ENCODE measurements around the gene ZNF664.

Gene ZNF664

GRCh38 chr12:123961585-123962345 is 11.2 kb upstream of the ZNF664 start:
- Histone ChIP-seq H3K36me3 (ENCODE audit: control insufficient read depth in 1 of 2, insufficient read depth in 2 of 2, low read length in 2 of 2) (no peaks in the 10 kb centered on the region), H3K9me3 (ENCODE audit: control insufficient read depth in 1 of 2, low read length in 2 of 2) (no peaks in the 10 kb centered on the region), H3K27me3 (ENCODE audit: low read depth, low read length) (no peaks in the 10 kb centered on the region), H3K4me3 (ENCODE audit: low read depth in 1 of 2, low read length in 2 of 2) (no peak overlapping the region), H3K4me1 (ENCODE audit: control insufficient read depth in 1 of 2, insufficient read depth in 2 of 2, low read length in 2 of 2) (no peaks in the 10 kb centered on the region), H3K27ac (ENCODE audit: low read length) (no peak overlapping the region)

DNA sequence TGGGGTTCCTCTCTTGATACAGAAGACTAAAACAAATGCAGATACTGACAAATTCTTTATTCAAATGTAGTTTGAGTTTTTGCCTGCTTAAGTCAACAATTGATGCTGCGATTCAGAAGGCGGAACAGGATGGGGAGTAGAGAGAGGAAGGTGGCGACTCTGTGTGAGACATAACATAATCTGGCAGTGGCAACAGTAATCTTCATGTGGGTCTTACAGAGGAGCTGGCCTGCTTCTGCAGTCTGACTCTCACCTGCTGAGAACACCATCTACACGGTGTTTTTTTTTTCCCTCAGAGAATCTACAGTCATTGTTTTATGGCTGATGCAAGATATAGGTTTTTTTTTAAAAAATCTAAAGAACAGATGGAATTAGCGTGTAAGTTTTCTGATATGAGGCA is 10.5 kb upstream of the ZNF664 start:
- Histone ChIP-seq H3K4me3 (ENCODE audit: low read depth in 1 of 2, low read length in 2 of 2) (no peak overlapping the region), H3K9me3 (ENCODE audit: control insufficient read depth in 1 of 2, low read length in 2 of 2) (no peaks in the 10 kb centered on the region), H3K4me1 (ENCODE audit: control insufficient read depth in 1 of 2, insufficient read depth in 2 of 2, low read length in 2 of 2) (no peaks in the 10 kb centered on the region), H3K36me3 (ENCODE audit: control insufficient read depth in 1 of 2, insufficient read depth in 2 of 2, low read length in 2 of 2) (no peaks in the 10 kb centered on the region), H3K27ac (ENCODE audit: low read length) (no peak overlapping the region), H3K27me3 (ENCODE audit: low read depth, low read length) (no peaks in the 10 kb centered on the region)

DNA sequence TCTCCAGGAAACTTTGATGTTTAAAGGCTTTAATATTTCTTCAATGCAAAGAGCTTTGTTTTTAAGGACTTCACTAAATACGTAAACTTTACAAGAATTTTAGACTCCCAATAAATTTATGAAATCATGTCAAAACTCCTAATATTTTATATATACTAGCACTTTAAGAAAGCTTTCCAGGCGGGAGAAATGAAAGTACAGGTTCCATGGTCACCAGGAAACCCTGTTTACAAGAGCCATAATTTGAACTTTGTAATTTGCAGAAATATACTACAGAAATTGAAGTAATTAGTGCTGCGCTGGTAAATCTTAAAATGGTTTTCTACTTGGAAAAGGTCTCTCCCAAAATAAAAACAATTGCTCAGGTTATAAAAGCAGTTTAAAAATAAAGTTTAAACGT is 9.2 kb upstream of the ZNF664 start:
- H3K4me3 ChIP-seq (ENCODE audit: low read depth in 1 of 2, low read length in 2 of 2) = no peak overlapping the region
- no peaks in the 10 kb centered on the region for H3K36me3 ChIP-seq (ENCODE audit: control insufficient read depth in 1 of 2, insufficient read depth in 2 of 2, low read length in 2 of 2)
- H3K27ac ChIP-seq (ENCODE audit: low read length) = no peak overlapping the region
- H3K4me1 ChIP-seq (ENCODE audit: control insufficient read depth in 1 of 2, insufficient read depth in 2 of 2, low read length in 2 of 2) = peaks cover 0 to 2% of the 10 kb centered on the region in 2 donors
- H3K9me3 ChIP-seq (ENCODE audit: control insufficient read depth in 1 of 2, low read length in 2 of 2) = no peaks in the 10 kb centered on the region
- no peaks in the 10 kb centered on the region for H3K27me3 ChIP-seq (ENCODE audit: low read depth, low read length)

GRCh38 chr12:123965382-123965781 is 7.6 kb upstream of the ZNF664 start:
- peaks cover 0 to 11% of the 10 kb centered on the region in 2 donors for H3K4me1 ChIP-seq (ENCODE audit: control insufficient read depth in 1 of 2, insufficient read depth in 2 of 2, low read length in 2 of 2)
- no peaks in the 10 kb centered on the region for H3K27me3 ChIP-seq (ENCODE audit: low read depth, low read length)
- H3K27ac ChIP-seq (ENCODE audit: low read length) = no peak overlapping the region
- H3K9me3 ChIP-seq (ENCODE audit: control insufficient read depth in 1 of 2, low read length in 2 of 2) = no peaks in the 10 kb centered on the region
- no peak overlapping the region for H3K4me3 ChIP-seq (ENCODE audit: low read depth in 1 of 2, low read length in 2 of 2)
- H3K36me3 ChIP-seq (ENCODE audit: control insufficient read depth in 1 of 2, insufficient read depth in 2 of 2, low read length in 2 of 2) = no peaks in the 10 kb centered on the region

DNA sequence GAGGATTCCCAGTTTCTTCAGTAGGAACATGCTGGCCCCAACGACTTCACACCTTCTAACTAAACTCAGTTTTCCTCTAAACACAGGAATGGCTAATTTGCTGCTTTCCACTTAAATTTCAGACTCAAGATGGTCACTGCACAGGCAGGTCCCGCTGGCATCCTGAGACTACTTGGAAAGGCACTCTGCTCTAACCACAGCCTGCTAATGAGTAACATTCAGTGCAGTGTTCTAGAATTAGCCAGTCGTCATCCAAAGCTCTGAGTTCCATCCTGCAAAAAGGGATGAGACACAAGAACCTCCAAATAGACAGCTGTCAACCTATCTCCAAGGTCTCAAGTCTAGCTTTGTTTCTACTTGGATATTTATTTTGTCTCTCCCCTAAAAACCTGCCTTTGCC is 6.4 kb upstream of the ZNF664 start:
- Histone ChIP-seq H3K27ac (ENCODE audit: low read length) (no peak overlapping the region), H3K36me3 (ENCODE audit: control insufficient read depth in 1 of 2, insufficient read depth in 2 of 2, low read length in 2 of 2) (no peaks in the 10 kb centered on the region), H3K4me1 (ENCODE audit: control insufficient read depth in 1 of 2, insufficient read depth in 2 of 2, low read length in 2 of 2) (peaks cover 0 to 15% of the 10 kb centered on the region in 2 donors), H3K4me3 (ENCODE audit: low read depth in 1 of 2, low read length in 2 of 2) (no peak overlapping the region), H3K9me3 (ENCODE audit: control insufficient read depth in 1 of 2, low read length in 2 of 2) (no peaks in the 10 kb centered on the region), H3K27me3 (ENCODE audit: low read depth, low read length) (no peaks in the 10 kb centered on the region)

DNA sequence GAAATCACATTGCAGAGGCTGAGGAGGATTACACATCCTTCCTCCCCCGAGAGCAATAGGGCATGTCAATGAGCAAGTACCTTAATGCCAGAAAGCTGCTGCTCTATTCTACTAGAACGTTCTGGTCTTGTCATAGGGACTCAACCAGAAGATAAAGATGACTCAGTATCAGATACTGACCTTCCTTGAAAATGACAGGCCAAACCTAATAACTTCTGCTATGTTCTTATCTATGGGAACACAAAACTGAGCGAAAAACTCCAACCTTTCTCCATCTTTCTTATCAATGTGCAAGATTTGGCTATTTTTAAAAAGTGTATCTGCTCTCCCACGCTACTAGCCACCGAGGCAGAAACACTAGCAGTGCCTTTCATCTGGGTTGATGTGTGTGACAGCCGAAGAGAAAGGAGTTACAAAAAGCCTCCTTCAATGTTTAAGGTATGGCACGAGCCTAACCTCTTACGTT is 5.9 kb upstream of the ZNF664 start:
- Histone ChIP-seq H3K4me1 (ENCODE audit: control insufficient read depth in 1 of 2, insufficient read depth in 2 of 2, low read length in 2 of 2) (peaks cover 0 to 15% of the 10 kb centered on the region in 2 donors), H3K4me3 (ENCODE audit: low read depth in 1 of 2, low read length in 2 of 2) (no peak overlapping the region), H3K27ac (ENCODE audit: low read length) (no peak overlapping the region), H3K9me3 (ENCODE audit: control insufficient read depth in 1 of 2, low read length in 2 of 2) (no peaks in the 10 kb centered on the region), H3K36me3 (ENCODE audit: control insufficient read depth in 1 of 2, insufficient read depth in 2 of 2, low read length in 2 of 2) (no peaks in the 10 kb centered on the region), H3K27me3 (ENCODE audit: low read depth, low read length) (no peaks in the 10 kb centered on the region)

DNA sequence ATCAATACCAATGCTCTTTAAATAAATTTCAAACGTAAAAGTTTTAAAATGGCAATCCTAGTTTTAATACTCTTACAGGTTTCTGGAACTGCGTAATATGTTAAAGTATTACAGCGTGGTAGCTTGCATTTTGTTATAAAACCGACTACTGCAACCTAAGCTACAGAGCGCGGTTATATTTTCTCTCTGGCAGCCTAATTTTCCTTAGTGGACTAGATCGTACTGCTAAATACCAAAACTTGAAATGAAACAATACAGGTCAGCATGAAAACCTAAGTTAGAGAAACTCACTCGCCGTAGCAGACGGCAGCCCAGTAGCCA is 1.6 kb upstream of the ZNF664 start:
- no peaks in the 10 kb centered on the region for H3K9me3 ChIP-seq (ENCODE audit: control insufficient read depth in 1 of 2, low read length in 2 of 2)
- H3K4me3 ChIP-seq (ENCODE audit: low read depth in 1 of 2, low read length in 2 of 2) = peak overlapping the region; percentile 85 to 93
- H3K27me3 ChIP-seq (ENCODE audit: low read depth, low read length) = no peaks in the 10 kb centered on the region
- peaks cover 0 to 23% of the 10 kb centered on the region in 2 donors for H3K4me1 ChIP-seq (ENCODE audit: control insufficient read depth in 1 of 2, insufficient read depth in 2 of 2, low read length in 2 of 2)
- H3K27ac ChIP-seq (ENCODE audit: low read length) = peak overlapping the region; percentile 77
- H3K36me3 ChIP-seq (ENCODE audit: control insufficient read depth in 1 of 2, insufficient read depth in 2 of 2, low read length in 2 of 2) = no peaks in the 10 kb centered on the region

GRCh38 chr12:123971770-123972456 is 1.1 kb upstream of the ZNF664 start:
- H3K27me3 ChIP-seq (ENCODE audit: low read depth, low read length) = no peaks in the 10 kb centered on the region
- H3K9me3 ChIP-seq (ENCODE audit: control insufficient read depth in 1 of 2, low read length in 2 of 2) = no peaks in the 10 kb centered on the region
- peaks cover 0 to 23% of the 10 kb centered on the region in 2 donors for H3K4me1 ChIP-seq (ENCODE audit: control insufficient read depth in 1 of 2, insufficient read depth in 2 of 2, low read length in 2 of 2)
- peak overlapping the region; percentile 85 to 93 for H3K4me3 ChIP-seq (ENCODE audit: low read depth in 1 of 2, low read length in 2 of 2)
- H3K36me3 ChIP-seq (ENCODE audit: control insufficient read depth in 1 of 2, insufficient read depth in 2 of 2, low read length in 2 of 2) = no peaks in the 10 kb centered on the region
- peak overlapping the region; percentile 77 for H3K27ac ChIP-seq (ENCODE audit: low read length)

DNA sequence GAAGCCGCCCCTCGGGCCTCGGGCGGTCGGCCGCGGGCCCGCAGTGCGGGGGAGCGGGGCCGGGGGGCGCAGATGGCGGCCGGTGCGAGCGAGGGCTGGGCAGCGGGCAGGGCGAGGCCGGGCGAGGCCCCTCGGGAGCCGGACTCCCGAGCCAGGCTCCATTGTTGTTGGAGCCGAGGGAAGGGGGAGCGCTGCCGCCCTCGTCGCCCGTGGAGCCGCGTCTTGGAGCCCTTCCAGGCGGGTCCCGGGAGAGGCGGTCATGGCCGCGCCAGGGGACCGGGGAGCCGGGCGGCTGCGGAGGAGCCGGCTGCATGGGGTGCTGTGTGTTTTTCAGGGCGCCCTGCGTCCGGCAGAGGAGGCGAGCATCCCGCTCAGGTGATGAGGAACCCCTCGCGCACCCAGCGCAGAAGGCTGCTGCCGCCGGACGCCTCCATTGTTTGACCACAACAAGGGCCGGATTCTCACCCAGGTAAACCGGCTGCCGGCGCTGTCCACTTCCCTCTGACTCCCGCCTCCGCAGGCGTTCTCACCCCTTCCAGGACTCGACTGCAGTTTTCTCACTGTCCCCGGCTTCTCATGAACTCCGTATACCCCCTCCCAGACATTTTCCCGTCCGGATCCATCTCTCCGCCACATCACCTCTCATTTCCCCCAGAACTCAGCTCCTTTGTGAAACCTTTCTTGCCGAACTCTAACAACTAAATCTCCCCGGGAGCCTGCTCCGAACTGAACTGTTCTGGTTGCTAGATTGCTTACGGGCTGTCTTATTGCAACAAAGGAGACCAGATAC is 732 bp downstream of the ZNF664 start:
- Histone ChIP-seq H3K27me3 (ENCODE audit: low read depth, low read length) (no peaks in the 10 kb centered on the region), H3K9me3 (ENCODE audit: control insufficient read depth in 1 of 2, low read length in 2 of 2) (no peaks in the 10 kb centered on the region), H3K27ac (ENCODE audit: low read length) (peak overlapping the region; percentile 14), H3K4me3 (ENCODE audit: low read depth in 1 of 2, low read length in 2 of 2) (peak overlapping the region; percentile 66 to 85), H3K36me3 (ENCODE audit: control insufficient read depth in 1 of 2, insufficient read depth in 2 of 2, low read length in 2 of 2) (no peaks in the 10 kb centered on the region), H3K4me1 (ENCODE audit: control insufficient read depth in 1 of 2, insufficient read depth in 2 of 2, low read length in 2 of 2) (peaks cover 0 to 22% of the 10 kb centered on the region in 2 donors)

DNA sequence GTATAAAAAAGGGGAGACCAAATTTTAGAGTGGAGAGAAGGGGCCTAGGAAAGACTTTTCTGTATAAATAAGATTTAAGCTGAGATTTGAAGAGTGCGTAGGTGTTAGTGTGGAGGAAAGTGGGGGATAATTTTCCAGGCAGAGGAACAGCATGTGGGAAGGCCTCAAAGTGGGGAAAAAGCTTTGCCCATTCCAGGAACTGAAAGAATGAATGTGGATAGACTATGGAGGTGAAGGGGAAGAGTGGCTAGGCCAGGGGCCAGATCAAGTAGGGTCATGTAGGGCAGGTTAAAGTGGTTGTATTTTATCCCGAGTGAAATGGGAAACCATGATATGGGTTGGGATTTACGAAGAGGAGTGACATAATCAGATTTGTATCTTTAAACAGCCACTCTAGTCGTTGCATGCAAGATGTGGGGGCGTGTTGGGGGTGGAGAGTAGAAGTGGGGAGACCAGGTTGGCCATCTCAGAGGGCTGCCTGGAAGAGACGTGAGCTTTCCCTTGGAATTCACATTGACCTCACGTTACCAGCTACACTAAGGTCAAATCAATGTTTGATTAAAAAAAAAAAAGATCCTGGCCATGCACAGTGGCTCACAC is 3.3 kb downstream of the ZNF664 start:
- no peaks in the 10 kb centered on the region for H3K9me3 ChIP-seq (ENCODE audit: control insufficient read depth in 1 of 2, low read length in 2 of 2)
- H3K36me3 ChIP-seq (ENCODE audit: control insufficient read depth in 1 of 2, insufficient read depth in 2 of 2, low read length in 2 of 2) = no peaks in the 10 kb centered on the region
- no peak overlapping the region for H3K4me3 ChIP-seq (ENCODE audit: low read depth in 1 of 2, low read length in 2 of 2)
- H3K27me3 ChIP-seq (ENCODE audit: low read depth, low read length) = no peaks in the 10 kb centered on the region
- peaks cover 0 to 8% of the 10 kb centered on the region in 2 donors for H3K4me1 ChIP-seq (ENCODE audit: control insufficient read depth in 1 of 2, insufficient read depth in 2 of 2, low read length in 2 of 2)
- H3K27ac ChIP-seq (ENCODE audit: low read length) = no peak overlapping the region

DNA sequence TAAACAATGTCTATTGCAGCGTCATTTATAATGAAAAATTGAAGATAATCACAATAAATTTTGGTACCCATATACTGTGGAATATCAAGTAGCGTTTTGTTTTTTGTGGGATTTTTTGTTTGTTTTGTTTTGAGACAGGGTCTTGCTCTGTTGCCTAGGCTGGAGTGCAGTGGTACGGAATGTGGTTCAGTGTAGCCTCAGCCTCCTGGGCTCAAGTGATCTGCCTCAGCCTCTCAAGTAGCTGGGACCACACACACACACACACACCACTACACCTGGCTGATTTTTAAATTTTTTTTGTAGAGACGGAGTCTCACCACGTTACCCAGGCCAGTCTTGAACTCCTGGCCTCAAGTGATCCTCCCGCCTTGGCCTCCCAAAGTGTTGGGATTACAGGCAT is 6.6 kb downstream of the ZNF664 start:
- Histone ChIP-seq H3K4me3 (ENCODE audit: low read depth in 1 of 2, low read length in 2 of 2) (no peak overlapping the region), H3K9me3 (ENCODE audit: control insufficient read depth in 1 of 2, low read length in 2 of 2) (no peaks in the 10 kb centered on the region), H3K36me3 (ENCODE audit: control insufficient read depth in 1 of 2, insufficient read depth in 2 of 2, low read length in 2 of 2) (no peaks in the 10 kb centered on the region), H3K27ac (ENCODE audit: low read length) (no peak overlapping the region), H3K27me3 (ENCODE audit: low read depth, low read length) (no peaks in the 10 kb centered on the region), H3K4me1 (ENCODE audit: control insufficient read depth in 1 of 2, insufficient read depth in 2 of 2, low read length in 2 of 2) (peaks cover 0 to under 1% of the 10 kb centered on the region in 2 donors)
